Nephron (organoid): Measurements from ENCODE around the gene ZFAND3.

Experiments used
- H3K27ac Mint-ChIP-seq, 3 experiments: 2 replicates each; pipeline ENCODE4 v1.8.0; 2020; ENCODE audit warnings: mixed read lengths in 3 of 3, mild to moderate bottlenecking in 2 of 3, moderate library complexity in 1 of 3
- H3K27me3 Mint-ChIP-seq: 2 replicates; pipeline ENCODE4 v1.8.0; 2021; ENCODE audit warnings: low read depth, mild to moderate bottlenecking, moderate library complexity, mixed read lengths
- H3K36me3 Mint-ChIP-seq: 2 replicates; pipeline ENCODE4 v1.8.0; 2020; ENCODE audit warnings: low read depth, mixed read lengths
- H3K4me1 Mint-ChIP-seq: 2 replicates; pipeline ENCODE4 v1.8.0; 2020; ENCODE audit warnings: mixed read lengths
- H3K4me3 Mint-ChIP-seq, 3 experiments: 2 replicates each; pipeline ENCODE4 v1.8.0; 2020; ENCODE audit warnings: mild to moderate bottlenecking in 3 of 3, mixed read lengths in 3 of 3, moderate library complexity in 2 of 3
- H3K9me3 Mint-ChIP-seq: 2 replicates; pipeline ENCODE4 v1.8.0; 2020; ENCODE audit warnings: mixed read lengths
- TF ChIP-seq, protein P1 (sequence below), 3 experiments: fragments of 200-600 bp; sonication (generic); IDR thresholded peaks; one replicate each; pipeline ENCODE4 v1.5.0; 2021; ENCODE audit warnings: antibody characterized with exemption in 3 of 3; ENCODE audit not compliant: unreplicated experiment in 3 of 3

ZFAND3 gene

DNA sequence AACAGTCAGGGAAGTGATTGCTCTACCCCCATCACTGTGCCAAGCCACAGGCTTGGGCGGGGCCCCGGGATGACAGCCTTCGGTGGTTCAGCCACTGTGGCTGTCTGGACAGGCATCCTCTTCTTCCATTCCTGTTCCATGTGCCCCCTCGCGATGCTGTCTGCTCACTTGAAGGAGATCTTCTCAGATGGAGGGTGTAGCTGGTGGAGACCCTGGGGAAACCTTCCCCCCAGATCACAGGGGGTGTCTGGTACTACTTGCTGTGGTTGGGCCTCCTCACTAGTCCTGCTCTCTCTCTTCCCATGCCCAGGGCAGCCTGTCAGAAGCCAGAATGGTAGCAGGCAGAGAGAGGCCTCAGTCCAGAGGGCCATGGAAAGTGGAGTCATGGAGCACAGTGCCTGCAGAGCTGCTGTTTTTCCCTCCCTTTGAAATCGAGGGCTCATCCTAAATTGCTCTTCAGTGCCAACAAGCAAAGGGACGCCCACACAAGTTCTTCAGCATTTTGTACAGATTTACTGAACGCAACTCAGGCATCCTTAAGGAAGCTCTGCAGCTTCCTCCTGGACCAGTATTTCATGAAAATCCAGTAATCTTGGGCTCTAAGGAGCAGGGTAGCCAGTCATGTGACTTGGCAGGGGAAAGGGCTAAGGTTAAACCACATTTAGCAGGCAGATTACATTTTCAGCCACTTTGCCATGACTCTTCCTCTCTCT lies 326.6 kb downstream of the ZFAND3 start:
- no peak overlapping the region for H3K27ac Mint-ChIP-seq
- TF ChIP-seq, protein P1, sequence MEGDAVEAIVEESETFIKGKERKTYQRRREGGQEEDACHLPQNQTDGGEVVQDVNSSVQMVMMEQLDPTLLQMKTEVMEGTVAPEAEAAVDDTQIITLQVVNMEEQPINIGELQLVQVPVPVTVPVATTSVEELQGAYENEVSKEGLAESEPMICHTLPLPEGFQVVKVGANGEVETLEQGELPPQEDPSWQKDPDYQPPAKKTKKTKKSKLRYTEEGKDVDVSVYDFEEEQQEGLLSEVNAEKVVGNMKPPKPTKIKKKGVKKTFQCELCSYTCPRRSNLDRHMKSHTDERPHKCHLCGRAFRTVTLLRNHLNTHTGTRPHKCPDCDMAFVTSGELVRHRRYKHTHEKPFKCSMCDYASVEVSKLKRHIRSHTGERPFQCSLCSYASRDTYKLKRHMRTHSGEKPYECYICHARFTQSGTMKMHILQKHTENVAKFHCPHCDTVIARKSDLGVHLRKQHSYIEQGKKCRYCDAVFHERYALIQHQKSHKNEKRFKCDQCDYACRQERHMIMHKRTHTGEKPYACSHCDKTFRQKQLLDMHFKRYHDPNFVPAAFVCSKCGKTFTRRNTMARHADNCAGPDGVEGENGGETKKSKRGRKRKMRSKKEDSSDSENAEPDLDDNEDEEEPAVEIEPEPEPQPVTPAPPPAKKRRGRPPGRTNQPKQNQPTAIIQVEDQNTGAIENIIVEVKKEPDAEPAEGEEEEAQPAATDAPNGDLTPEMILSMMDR (IDR thresholded peaks at IDR 0.05; ENCODE audit: unreplicated experiment in 3 of 3): no peak
- H3K9me3 Mint-ChIP-seq: no peaks in the 10 kb centered on the region
- peaks cover 57% of the 10 kb centered on the region for H3K4me1 Mint-ChIP-seq
- peaks cover 6% of the 10 kb centered on the region for H3K36me3 Mint-ChIP-seq
- no peak overlapping the region for H3K4me3 Mint-ChIP-seq
- no peaks in the 10 kb centered on the region for H3K27me3 Mint-ChIP-seq

DNA sequence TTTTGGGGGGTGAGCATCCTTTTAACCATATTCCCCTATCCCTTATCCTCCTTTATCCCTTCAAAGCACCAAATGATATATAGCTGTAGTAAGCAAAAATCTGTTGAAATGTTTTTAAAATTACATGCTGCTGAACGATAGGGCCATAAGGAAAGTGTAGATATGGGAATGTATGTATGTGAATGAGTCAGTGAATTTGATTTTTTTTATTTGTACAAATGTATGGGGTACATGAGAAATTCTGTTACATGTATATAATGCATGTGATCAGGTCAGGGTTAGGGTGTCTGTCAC lies 327.2 kb downstream of the ZFAND3 start:
- peaks cover 57% of the 10 kb centered on the region for H3K4me1 Mint-ChIP-seq
- H3K36me3 Mint-ChIP-seq: peaks cover 4% of the 10 kb centered on the region
- no peak overlapping the region for H3K4me3 Mint-ChIP-seq
- TF ChIP-seq, protein P1 (IDR thresholded peaks at IDR 0.05; ENCODE audit: unreplicated experiment in 3 of 3): no peak
- H3K27ac Mint-ChIP-seq: no peak overlapping the region
- no peaks in the 10 kb centered on the region for H3K9me3 Mint-ChIP-seq
- no peaks in the 10 kb centered on the region for H3K27me3 Mint-ChIP-seq

DNA sequence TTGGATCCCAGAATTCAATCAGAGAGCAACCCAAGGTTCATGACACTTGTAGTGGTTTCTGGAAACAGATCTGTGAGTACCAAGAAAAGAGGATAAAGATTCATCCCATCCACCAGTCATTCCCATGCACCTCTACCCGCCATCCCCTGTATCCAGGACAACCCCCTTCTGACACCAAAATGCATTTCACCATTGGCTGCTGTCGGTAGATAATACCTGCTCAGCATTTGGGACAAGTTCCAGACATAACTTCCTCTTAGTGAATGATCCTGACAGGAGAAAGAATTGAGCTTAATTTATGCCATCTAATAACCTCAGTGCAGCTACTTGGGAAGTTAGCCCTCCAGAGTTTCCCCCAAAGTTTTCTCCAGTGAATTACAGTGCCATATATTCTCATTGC lies 329.1 kb downstream of the ZFAND3 start:
- no peaks in the 10 kb centered on the region for H3K27me3 Mint-ChIP-seq
- TF ChIP-seq, protein P1 (IDR thresholded peaks at IDR 0.05; ENCODE audit: unreplicated experiment in 3 of 3): no peak
- no peaks in the 10 kb centered on the region for H3K9me3 Mint-ChIP-seq
- H3K27ac Mint-ChIP-seq: peak overlapping the region in 1 of 3 experiments; percentile 19
- H3K36me3 Mint-ChIP-seq: peaks cover 10% of the 10 kb centered on the region
- H3K4me1 Mint-ChIP-seq: peaks cover 54% of the 10 kb centered on the region
- no peak overlapping the region for H3K4me3 Mint-ChIP-seq

DNA sequence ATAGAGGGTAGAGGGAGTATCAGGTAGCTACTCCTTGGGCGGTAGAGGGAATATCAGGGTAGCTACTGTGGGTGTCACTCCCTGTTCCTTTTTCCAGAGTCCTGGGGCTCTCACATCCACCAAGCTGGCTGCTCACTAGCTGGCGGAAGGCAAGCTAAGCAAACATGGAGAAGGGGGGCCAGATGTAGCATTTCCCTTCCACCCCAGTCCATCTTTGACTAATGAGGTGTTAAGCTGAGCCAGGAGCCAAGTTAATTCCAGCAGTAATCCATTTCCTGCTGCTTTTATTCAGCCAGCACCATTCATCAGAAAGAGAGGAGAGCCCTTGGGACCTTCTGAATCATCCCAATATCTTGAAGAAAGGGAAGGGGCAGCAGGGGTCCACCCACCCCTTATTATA lies 330.0 kb downstream of the ZFAND3 start:
- TF ChIP-seq, protein P1 (IDR thresholded peaks at IDR 0.05; ENCODE audit: unreplicated experiment in 3 of 3): no peak
- peak overlapping the region in 1 of 3 experiments; percentile 13 for H3K27ac Mint-ChIP-seq
- no peak overlapping the region for H3K4me3 Mint-ChIP-seq
- peaks cover 52% of the 10 kb centered on the region for H3K4me1 Mint-ChIP-seq
- peaks cover 10% of the 10 kb centered on the region for H3K36me3 Mint-ChIP-seq
- H3K9me3 Mint-ChIP-seq: no peaks in the 10 kb centered on the region
- no peaks in the 10 kb centered on the region for H3K27me3 Mint-ChIP-seq

DNA sequence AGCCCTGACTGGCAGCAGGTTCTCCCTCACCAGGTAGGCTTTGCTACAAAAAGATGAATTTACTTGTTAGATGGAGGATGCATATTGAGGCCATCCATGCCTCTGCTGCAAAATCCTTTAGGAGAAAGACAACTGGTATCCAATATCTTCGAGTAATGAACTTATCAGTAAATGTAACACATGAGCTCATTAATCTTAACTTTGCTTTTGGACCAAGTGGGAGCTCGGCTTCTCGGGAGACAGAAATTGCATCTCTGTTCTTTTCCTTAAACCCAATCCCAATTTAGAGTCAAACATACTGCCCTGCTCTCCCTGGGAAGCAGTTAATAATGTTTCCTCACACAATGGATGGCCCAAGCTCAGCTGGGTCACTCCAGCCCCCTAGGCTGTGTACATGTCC lies 330.5 kb downstream of the ZFAND3 start:
- peak overlapping the region in 1 of 3 experiments; percentile 13 for H3K27ac Mint-ChIP-seq
- TF ChIP-seq, protein P1 (IDR thresholded peaks at IDR 0.05; ENCODE audit: unreplicated experiment in 3 of 3): no peak

DNA sequence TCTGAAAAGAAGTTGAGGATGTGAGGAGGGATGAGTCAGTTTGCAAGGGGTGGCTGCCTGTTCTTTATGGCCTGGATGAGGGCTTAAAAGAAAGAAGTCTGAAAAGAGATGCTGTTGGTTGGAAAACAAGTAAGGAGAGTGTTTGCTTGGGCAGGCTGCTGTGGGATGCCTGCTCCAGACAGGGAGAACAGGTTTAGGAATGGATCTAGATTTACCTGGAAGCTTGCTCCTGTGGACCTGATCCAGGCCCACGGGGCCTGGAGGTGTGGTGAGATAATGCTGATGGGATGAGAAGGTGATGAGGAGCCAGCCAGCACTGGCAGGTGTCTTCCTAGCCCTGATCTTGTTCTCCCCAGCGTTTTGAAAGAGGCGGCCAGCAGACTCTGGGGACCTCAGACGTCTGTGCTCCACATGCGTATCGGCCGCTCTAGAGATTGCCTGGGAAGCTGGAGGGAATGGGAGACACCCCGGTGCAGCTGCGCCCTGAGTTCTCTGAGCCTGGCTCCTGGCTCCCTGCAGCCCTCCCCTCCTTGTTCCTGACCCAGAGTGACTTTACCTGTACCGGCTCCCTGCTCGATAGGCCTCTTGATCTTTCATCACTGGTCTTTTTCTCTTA lies 331.3 kb downstream of the ZFAND3 start:
- peaks cover 10% of the 10 kb centered on the region for H3K36me3 Mint-ChIP-seq
- H3K9me3 Mint-ChIP-seq: no peaks in the 10 kb centered on the region
- H3K4me1 Mint-ChIP-seq: peaks cover 61% of the 10 kb centered on the region
- TF ChIP-seq, protein P1 (IDR thresholded peaks at IDR 0.05; ENCODE audit: unreplicated experiment in 3 of 3): no peak
- H3K27me3 Mint-ChIP-seq: no peaks in the 10 kb centered on the region
- H3K4me3 Mint-ChIP-seq: no peak overlapping the region
- H3K27ac Mint-ChIP-seq: no peak overlapping the region

More for the DNA sequence above, 330.5 kb downstream of the ZFAND3 start:
- H3K4me1 Mint-ChIP-seq: peaks cover 57% of the 10 kb centered on the region
- H3K27me3 Mint-ChIP-seq: no peaks in the 10 kb centered on the region
- H3K36me3 Mint-ChIP-seq: peaks cover 10% of the 10 kb centered on the region
- no peaks in the 10 kb centered on the region for H3K9me3 Mint-ChIP-seq
- H3K4me3 Mint-ChIP-seq: no peak overlapping the region
